HG03354 (cell line): ENCODE results near the gene FSTL4.

Experiments used
- ATAC-seq: cut with Tn5 transposase; IDR thresholded peaks from one replicate; pipeline ENCODE4 v1.9.1; 2021; ENCODE audit warnings: mild to moderate bottlenecking; ENCODE audit not compliant: unreplicated experiment, poor library complexity, severe bottlenecking

Gene FSTL4

GRCh38 chr5:133295520-133295919 is 316.8 kb downstream of the FSTL4 start:
- ATAC-seq, result no peak

- ATAC-seq, result no peak
These were observed 318.0 kb downstream of the FSTL4 start for GRCh38 chr5:133294380-133294779.

- no peak for ATAC-seq
These were observed 318.4 kb downstream of the FSTL4 start for GRCh38 chr5:133293960-133294359.

GRCh38 chr5:133292300-133292699 is 320.0 kb downstream of the FSTL4 start:
- no peak for ATAC-seq

- no peak for ATAC-seq
These were observed 320.8 kb downstream of the FSTL4 start for GRCh38 chr5:133291524-133291923.

- no peak for ATAC-seq
These were observed 321.6 kb downstream of the FSTL4 start for GRCh38 chr5:133290669-133291240.

GRCh38 chr5:133289686-133290367 is 322.5 kb downstream of the FSTL4 start:
- ATAC-seq, result no peak

GRCh38 chr5:133287500-133287899 is 324.8 kb downstream of the FSTL4 start:
- ATAC-seq, result no peak

- ATAC-seq, result no peak
These were observed 325.9 kb downstream of the FSTL4 start for GRCh38 chr5:133286483-133286882.

- ATAC-seq, result no peak
These were observed 326.7 kb downstream of the FSTL4 start for GRCh38 chr5:133285583-133286021.

GRCh38 chr5:133284306-133284705 is 328.0 kb downstream of the FSTL4 start:
- ATAC-seq, result no peak

- no peak for ATAC-seq
These were observed 334.0 kb downstream of the FSTL4 start for GRCh38 chr5:133278317-133278716.

GRCh38 chr5:133277744-133278143 is 334.6 kb downstream of the FSTL4 start:
- no peak for ATAC-seq

GRCh38 chr5:133276171-133276570 is 336.2 kb downstream of the FSTL4 start:
- no peak for ATAC-seq

GRCh38 chr5:133275631-133276030 is 336.7 kb downstream of the FSTL4 start:
- ATAC-seq, result no peak

- no peak for ATAC-seq
These were observed 337.8 kb downstream of the FSTL4 start for GRCh38 chr5:133274597-133274935.

GRCh38 chr5:133273661-133274596 is 338.4 kb downstream of the FSTL4 start:
- no peak for ATAC-seq

GRCh38 chr5:133272345-133272744 is 340.0 kb downstream of the FSTL4 start:
- no peak for ATAC-seq

GRCh38 chr5:133271606-133272005 is 340.7 kb downstream of the FSTL4 start:
- no peak for ATAC-seq

GRCh38 chr5:133269691-133270090 is 342.6 kb downstream of the FSTL4 start:
- ATAC-seq, result no peak

- ATAC-seq, result no peak
These were observed 344.7 kb downstream of the FSTL4 start for GRCh38 chr5:133267601-133268000.
